Fibroblast of lung (primary cell): ENCODE data around the gene PLEKHS1. TPM values are rescaled to one million over a fixed set of nuclear protein-coding genes. Genes with fewer than 3 reads are reported as not detected.

Experiments used
- DNase-seq, 2 donors: peaks; one replicate each; pipeline versions ENCODE4 v3.0.0 to v3.0.0-alpha.2; 2010; ENCODE audit warnings: low read depth in 2 of 2
- H2AFZ ChIP-seq: 2 replicates; pipeline ENCODE4 v1.5.1; 2012; ENCODE audit warnings: low read length, control low read depth, inconsistent platforms
- H3K27ac ChIP-seq: 2 replicates; pipeline ENCODE4 v1.5.1; 2011; ENCODE audit warnings: low read length, control low read depth; ENCODE audit not compliant: insufficient read depth
- H3K27me3 ChIP-seq: 2 replicates; pipeline ENCODE4 v1.5.1; 2011; ENCODE audit warnings: mild to moderate bottlenecking, low read length; ENCODE audit not compliant: control insufficient read depth, insufficient read depth
- H3K36me3 ChIP-seq: 2 replicates; pipeline ENCODE4 v1.5.1; 2011; ENCODE audit warnings: low read length; ENCODE audit not compliant: control insufficient read depth, insufficient read depth
- H3K4me1 ChIP-seq: 2 replicates; pipeline ENCODE4 v1.5.1; 2011; ENCODE audit warnings: low read length; ENCODE audit not compliant: control insufficient read depth, insufficient read depth; ENCODE audit errors: extremely low read depth
- H3K4me2 ChIP-seq: 2 replicates; pipeline ENCODE4 v1.5.1; 2011; ENCODE audit warnings: low read length, control low read depth; ENCODE audit not compliant: insufficient read depth; ENCODE audit errors: extremely low read depth
- H3K4me3 ChIP-seq, 4 experiments: fragments of 200-600 bp in 1 of 4; sonication (generic) in 1 of 4; replicated peaks in 1 of 4; 2 replicates each; pipeline ENCODE4 v1.5.1; 2011 to 2016; ENCODE audit warnings: low read length in 4 of 4, low read depth in 3 of 4, mild to moderate bottlenecking in 3 of 4, control low read depth in 2 of 4, inconsistent platforms in 1 of 4, mixed read lengths in 1 of 4; ENCODE audit not compliant: insufficient read depth in 1 of 4; ENCODE audit errors: control extremely low read depth in 1 of 4
- H3K79me2 ChIP-seq: 2 replicates; pipeline ENCODE4 v1.5.1; 2012; ENCODE audit warnings: mild to moderate bottlenecking, low read length, inconsistent platforms; ENCODE audit not compliant: control insufficient read depth, insufficient read depth
- H3K9ac ChIP-seq: 2 replicates; pipeline ENCODE4 v1.5.1; 2011; ENCODE audit warnings: mild to moderate bottlenecking, low read length, control low read depth; ENCODE audit not compliant: insufficient read depth
- H3K9me3 ChIP-seq: 2 replicates; pipeline ENCODE4 v1.5.1; 2012; ENCODE audit warnings: low read depth, low read length; ENCODE audit not compliant: control insufficient read depth, insufficient read depth
- H4K20me1 ChIP-seq: 2 replicates; pipeline ENCODE4 v1.5.1; 2011; ENCODE audit warnings: low read length; ENCODE audit not compliant: control insufficient read depth, insufficient read depth; ENCODE audit errors: extremely low read depth
- CTCF ChIP-seq, 2 donors: IDR thresholded peaks in 1 of 2; conservative IDR thresholded peaks in 1 of 2; 1 replicate in 1 of 2; 2 replicates in 1 of 2; pipeline ENCODE4 v1.5.1; 2011 to 2012; ENCODE audit warnings: low read length in 2 of 2, control low read depth in 1 of 2, inconsistent platforms in 1 of 2, low read depth in 1 of 2, mild to moderate bottlenecking in 1 of 2
- EZH2 ChIP-seq: IDR thresholded peaks from 2 replicates; pipeline ENCODE4 v1.5.1; 2012; ENCODE audit warnings: low read length, control low read depth, mild to moderate bottlenecking; ENCODE audit errors: missing control alignments
- polyA plus RNA-seq, 2 donors: library from polyadenylated mRNA; depleted of rRNA in 1 of 2; stranded (reverse) in 1 of 2; unstranded in 1 of 2; fragments of >200 nt; gene quantifications; 2 replicates each; pipeline ENCODE4 v1.2.1, GENCODE V29; 2011 to 2012; ENCODE audit warnings: missing spikeins in 1 of 2
- total RNA-seq: library from RNA; depleted of rRNA; stranded (reverse); fragments of >200 nt; gene quantifications from 2 replicates; pipeline ENCODE4 v1.2.1, GENCODE V29; 2014

The PLEKHS1 gene
- total and polyA plus RNA-seq, 2 donors (not counting 1 experiment from before 2014, with no cell fraction given), result not detected

- Histone ChIP-seq H3K27me3 (no peaks in the 10 kb centered on the region), H3K4me2 (no peak overlapping the region), H3K36me3 (no peaks in the 10 kb centered on the region), H4K20me1 (no peaks in the 10 kb centered on the region), H3K4me1 (peaks cover 2% of the 10 kb centered on the region), H3K9me3 (no peaks in the 10 kb centered on the region), H3K79me2 (no peaks in the 10 kb centered on the region), H3K4me3 (no peak overlapping the region), H2AFZ (no peak overlapping the region), H3K27ac (no peak overlapping the region), H3K9ac (no peak overlapping the region)
- TF ChIP-seq CTCF (conservative IDR thresholded peaks at IDR 0.05 in 1 of 2, IDR thresholded peaks at IDR 0.05 in 1 of 2; ENCODE audit: low read depth in 1 of 2, low read length in 2 of 2), result no peak
- TF ChIP-seq EZH2, result no peak
- no peak for DNase-seq
Observed at GRCh38 chr10:113713640-113713982, 37.9 kb upstream of the PLEKHS1 start.

- Histone ChIP-seq H3K79me2 (no peaks in the 10 kb centered on the region), H3K9ac (no peak overlapping the region), H3K4me2 (no peak overlapping the region), H3K9me3 (no peaks in the 10 kb centered on the region), H3K27ac (no peak overlapping the region), H3K4me3 (no peak overlapping the region), H3K27me3 (no peaks in the 10 kb centered on the region), H3K4me1 (no peaks in the 10 kb centered on the region), H2AFZ (no peak overlapping the region), H3K36me3 (no peaks in the 10 kb centered on the region), H4K20me1 (no peaks in the 10 kb centered on the region)
- no peak for DNase-seq
- no peak for TF ChIP-seq EZH2
- TF ChIP-seq CTCF (conservative IDR thresholded peaks at IDR 0.05 in 1 of 2, IDR thresholded peaks at IDR 0.05 in 1 of 2; ENCODE audit: low read depth in 1 of 2, low read length in 2 of 2), result no peak
Observed at GRCh38 chr10:113716109-113716910, 35.2 kb upstream of the PLEKHS1 start.

GRCh38 chr10:113718969-113719822, 32.3 kb upstream of the PLEKHS1 start:
- no peak overlapping the region for H2AFZ ChIP-seq
- no peak for DNase-seq
- no peak overlapping the region for H3K4me2 ChIP-seq
- TF ChIP-seq CTCF (conservative IDR thresholded peaks at IDR 0.05 in 1 of 2, IDR thresholded peaks at IDR 0.05 in 1 of 2; ENCODE audit: low read depth in 1 of 2, low read length in 2 of 2) (no peak), EZH2 (no peak)
- no peaks in the 10 kb centered on the region for H3K36me3 ChIP-seq
- H3K79me2 ChIP-seq, result no peaks in the 10 kb centered on the region
- H3K9ac ChIP-seq, result no peak overlapping the region
- H3K27me3 ChIP-seq, result no peaks in the 10 kb centered on the region
- H3K4me3 ChIP-seq, result no peak overlapping the region
- H3K9me3 ChIP-seq, result no peaks in the 10 kb centered on the region
- no peaks in the 10 kb centered on the region for H4K20me1 ChIP-seq
- H3K27ac ChIP-seq, result no peak overlapping the region
- H3K4me1 ChIP-seq, result no peaks in the 10 kb centered on the region
